ENCODE measurements around the gene ITPRIP.

Gene ITPRIP

GRCh38 chr10:104327745-104328645 lies 10.3 kb downstream of the ITPRIP start:
- H3K18ac ChIP-seq (ENCODE audit: low read length) = peak overlapping the region; percentile 52
- H3K4ac ChIP-seq (ENCODE audit: low read depth, low read length) = peak overlapping the region; percentile 66
- peak overlapping the region; percentile 97 for H3K27ac ChIP-seq (ENCODE audit: low read depth, low read length)
- peak overlapping the region; percentile 55 for H3K4me2 ChIP-seq (ENCODE audit: low read length)
- no CpG with 5 or more reads among the region's 20 CpGs for WGBS (ENCODE audit: extremely low coverage, insufficient coverage, insufficient read length)
- no peaks in the 10 kb centered on the region for H3K9me3 ChIP-seq (ENCODE audit: insufficient read depth, low read depth, low read length)
- H3K4me3 ChIP-seq (ENCODE audit: low read depth, low read length) = no peak overlapping the region
- peak overlapping the region; percentile 94 for H2BK5ac ChIP-seq (ENCODE audit: low read depth, low read length, poor library complexity)
- peak overlapping the region; percentile 99 for H2BK120ac ChIP-seq (ENCODE audit: insufficient read depth, low read length, poor library complexity)
- peaks cover 3 to 9% of the 10 kb centered on the region in 2 experiments for H3K36me3 ChIP-seq (ENCODE audit: control insufficient read depth in 1 of 2, insufficient read depth in 2 of 2, low read length in 2 of 2)
- H4K8ac ChIP-seq (ENCODE audit: low read depth, low read length) = peak overlapping the region; percentile 86
- H2AK5ac ChIP-seq (ENCODE audit: low read length) = peak overlapping the region; percentile 91
- H3K14ac ChIP-seq (ENCODE audit: low read length) = peak overlapping the region; percentile 95
- peaks cover 31% of the 10 kb centered on the region for H3K79me2 ChIP-seq (ENCODE audit: control insufficient read depth, insufficient read depth, low read length, poor library complexity)
- H3K4me1 ChIP-seq (ENCODE audit: control insufficient read depth in 1 of 2, insufficient read depth in 2 of 2, low read length in 2 of 2) = peaks cover 50 to 55% of the 10 kb centered on the region in 2 experiments
- no peak overlapping the region for H3K23ac ChIP-seq (ENCODE audit: low read length)
- H4K91ac ChIP-seq (ENCODE audit: low read depth, low read length) = peak overlapping the region; percentile 98
- peak; percentile 79 to 82 for DNase-seq
- H4K12ac ChIP-seq (ENCODE audit: low read depth, low read length) = peak overlapping the region; percentile 39
- H2AFZ ChIP-seq (ENCODE audit: insufficient read depth, low read length, poor library complexity) = peak overlapping the region; percentile 46
- no peak overlapping the region for H3K9ac ChIP-seq (ENCODE audit: low read length)
- H3K79me1 ChIP-seq (ENCODE audit: low read length) = peaks cover 42% of the 10 kb centered on the region
- peak overlapping the region; percentile 41 for H2BK12ac ChIP-seq (ENCODE audit: low read length)
- H3K27me3 ChIP-seq (ENCODE audit: insufficient read depth, low read length) = no peaks in the 10 kb centered on the region

- no peak overlapping the region for H2BK120ac ChIP-seq (ENCODE audit: insufficient read depth, low read length, poor library complexity)
- WGBS (ENCODE audit: extremely low coverage, insufficient coverage, insufficient read length) = no CpG with 5 or more reads among the region's 9 CpGs
- no peak overlapping the region for H3K9ac ChIP-seq (ENCODE audit: low read length)
- peaks cover 42 to 48% of the 10 kb centered on the region in 2 experiments for H3K4me1 ChIP-seq (ENCODE audit: control insufficient read depth in 1 of 2, insufficient read depth in 2 of 2, low read length in 2 of 2)
- H4K12ac ChIP-seq (ENCODE audit: low read depth, low read length) = no peak overlapping the region
- no peak overlapping the region for H3K4me2 ChIP-seq (ENCODE audit: low read length)
- no peak overlapping the region for H2AFZ ChIP-seq (ENCODE audit: insufficient read depth, low read length, poor library complexity)
- H4K8ac ChIP-seq (ENCODE audit: low read depth, low read length) = peak overlapping the region; percentile 6
- peak overlapping the region; percentile 66 for H3K4ac ChIP-seq (ENCODE audit: low read depth, low read length)
- H3K79me1 ChIP-seq (ENCODE audit: low read length) = peaks cover 42% of the 10 kb centered on the region
- peak overlapping the region; percentile 6 for H2AK5ac ChIP-seq (ENCODE audit: low read length)
- no peak overlapping the region for H3K23ac ChIP-seq (ENCODE audit: low read length)
- no peak overlapping the region for H3K27ac ChIP-seq (ENCODE audit: low read depth, low read length)
- peak overlapping the region; percentile 98 for H4K91ac ChIP-seq (ENCODE audit: low read depth, low read length)
- H3K36me3 ChIP-seq (ENCODE audit: control insufficient read depth in 1 of 2, insufficient read depth in 2 of 2, low read length in 2 of 2) = peaks cover 3 to 9% of the 10 kb centered on the region in 2 experiments
- H3K4me3 ChIP-seq (ENCODE audit: low read depth, low read length) = no peak overlapping the region
- peaks cover 29% of the 10 kb centered on the region for H3K79me2 ChIP-seq (ENCODE audit: control insufficient read depth, insufficient read depth, low read length, poor library complexity)
- H2BK12ac ChIP-seq (ENCODE audit: low read length) = no peak overlapping the region
- DNase-seq = no peak
- no peak overlapping the region for H3K14ac ChIP-seq (ENCODE audit: low read length)
- no peaks in the 10 kb centered on the region for H3K27me3 ChIP-seq (ENCODE audit: insufficient read depth, low read length)
- H3K18ac ChIP-seq (ENCODE audit: low read length) = peak overlapping the region; percentile 0
- H3K9me3 ChIP-seq (ENCODE audit: insufficient read depth, low read depth, low read length) = no peaks in the 10 kb centered on the region
- H2BK5ac ChIP-seq (ENCODE audit: low read depth, low read length, poor library complexity) = no peak overlapping the region
Measured at GRCh38 chr10:104326991-104327610, 11.2 kb downstream of the ITPRIP start.

GRCh38 chr10:104325436-104326435 lies 12.5 kb downstream of the ITPRIP start:
- Histone ChIP-seq H2BK120ac (ENCODE audit: insufficient read depth, low read length, poor library complexity) (no peak overlapping the region), H4K8ac (ENCODE audit: low read depth, low read length) (no peak overlapping the region), H2BK12ac (ENCODE audit: low read length) (no peak overlapping the region), H3K4me2 (ENCODE audit: low read length) (no peak overlapping the region), H3K18ac (ENCODE audit: low read length) (peak overlapping the region; percentile 31), H3K9ac (ENCODE audit: low read length) (no peak overlapping the region), H2AFZ (ENCODE audit: insufficient read depth, low read length, poor library complexity) (peak overlapping the region; percentile 11), H3K4me1 (ENCODE audit: control insufficient read depth in 1 of 2, insufficient read depth in 2 of 2, low read length in 2 of 2) (peaks cover 33 to 38% of the 10 kb centered on the region in 2 experiments), H4K12ac (ENCODE audit: low read depth, low read length) (no peak overlapping the region), H3K9me3 (ENCODE audit: insufficient read depth, low read depth, low read length) (no peaks in the 10 kb centered on the region), H3K79me1 (ENCODE audit: low read length) (peaks cover 32% of the 10 kb centered on the region), H3K79me2 (ENCODE audit: control insufficient read depth, insufficient read depth, low read length, poor library complexity) (peaks cover 30% of the 10 kb centered on the region), H2AK5ac (ENCODE audit: low read length) (no peak overlapping the region), H3K4me3 (ENCODE audit: low read depth, low read length) (no peak overlapping the region), H3K4ac (ENCODE audit: low read depth, low read length) (peak overlapping the region; percentile 66), H3K36me3 (ENCODE audit: control insufficient read depth in 1 of 2, insufficient read depth in 2 of 2, low read length in 2 of 2) (peaks cover 6 to 9% of the 10 kb centered on the region in 2 experiments), H3K27me3 (ENCODE audit: insufficient read depth, low read length) (no peaks in the 10 kb centered on the region), H3K14ac (ENCODE audit: low read length) (no peak overlapping the region), H3K23ac (ENCODE audit: low read length) (no peak overlapping the region), H4K91ac (ENCODE audit: low read depth, low read length) (no peak overlapping the region), H3K27ac (ENCODE audit: low read depth, low read length) (no peak overlapping the region), H2BK5ac (ENCODE audit: low read depth, low read length, poor library complexity) (no peak overlapping the region)
- no peak for DNase-seq
- no CpG with 5 or more reads among the region's 28 CpGs for WGBS (ENCODE audit: extremely low coverage, insufficient coverage, insufficient read length)

DNA sequence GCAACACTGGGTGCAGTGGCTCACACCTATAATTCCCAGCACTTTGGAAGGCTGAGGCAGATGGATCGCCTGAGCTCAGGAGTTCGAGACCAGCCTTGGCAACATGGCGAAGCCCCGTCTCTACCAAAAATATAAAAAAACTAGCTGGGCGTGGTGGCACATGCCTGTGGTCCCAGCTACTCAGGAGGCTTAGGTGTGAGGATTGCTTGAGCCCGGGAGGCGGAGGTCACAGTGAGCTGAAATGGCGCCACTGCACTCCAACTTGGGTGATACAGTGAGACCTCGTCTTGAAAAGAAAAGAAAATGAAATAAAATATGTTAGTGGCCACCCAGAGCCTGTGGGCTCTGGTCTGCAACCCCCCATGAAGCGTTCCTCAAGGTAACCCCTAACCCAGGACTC lies 13.3 kb downstream of the ITPRIP start:
- no peak overlapping the region for H2AK5ac ChIP-seq (ENCODE audit: low read length)
- no peaks in the 10 kb centered on the region for H3K9me3 ChIP-seq (ENCODE audit: insufficient read depth, low read depth, low read length)
- peaks cover 30 to 35% of the 10 kb centered on the region in 2 experiments for H3K4me1 ChIP-seq (ENCODE audit: control insufficient read depth in 1 of 2, insufficient read depth in 2 of 2, low read length in 2 of 2)
- no peak overlapping the region for H3K27ac ChIP-seq (ENCODE audit: low read depth, low read length)
- H2AFZ ChIP-seq (ENCODE audit: insufficient read depth, low read length, poor library complexity) = no peak overlapping the region
- H4K91ac ChIP-seq (ENCODE audit: low read depth, low read length) = no peak overlapping the region
- no peak overlapping the region for H3K9ac ChIP-seq (ENCODE audit: low read length)
- no peak overlapping the region for H3K14ac ChIP-seq (ENCODE audit: low read length)
- H4K12ac ChIP-seq (ENCODE audit: low read depth, low read length) = no peak overlapping the region
- H3K79me2 ChIP-seq (ENCODE audit: control insufficient read depth, insufficient read depth, low read length, poor library complexity) = peaks cover 30% of the 10 kb centered on the region
- no peak overlapping the region for H4K8ac ChIP-seq (ENCODE audit: low read depth, low read length)
- H3K4ac ChIP-seq (ENCODE audit: low read depth, low read length) = peak overlapping the region; percentile 55
- H2BK120ac ChIP-seq (ENCODE audit: insufficient read depth, low read length, poor library complexity) = no peak overlapping the region
- H3K4me2 ChIP-seq (ENCODE audit: low read length) = no peak overlapping the region
- no peak overlapping the region for H3K23ac ChIP-seq (ENCODE audit: low read length)
- peaks cover 29% of the 10 kb centered on the region for H3K79me1 ChIP-seq (ENCODE audit: low read length)
- H3K36me3 ChIP-seq (ENCODE audit: control insufficient read depth in 1 of 2, insufficient read depth in 2 of 2, low read length in 2 of 2) = peaks cover 6 to 9% of the 10 kb centered on the region in 2 experiments
- H3K18ac ChIP-seq (ENCODE audit: low read length) = no peak overlapping the region
- no peak overlapping the region for H2BK5ac ChIP-seq (ENCODE audit: low read depth, low read length, poor library complexity)
- DNase-seq = no peak
- no peak overlapping the region for H3K4me3 ChIP-seq (ENCODE audit: low read depth, low read length)
- no peak overlapping the region for H2BK12ac ChIP-seq (ENCODE audit: low read length)
- no peaks in the 10 kb centered on the region for H3K27me3 ChIP-seq (ENCODE audit: insufficient read depth, low read length)
- WGBS (ENCODE audit: extremely low coverage, insufficient coverage, insufficient read length) = no CpG with 5 or more reads among the region's 10 CpGs

Measured in trophoblast cell (in vitro differentiated cells and primary cell).